Panc1 (cell line): Measurements from ENCODE around the gene ADGRA1. TPM values are rescaled to one million over a fixed set of nuclear protein-coding genes. Genes with fewer than 3 reads are reported as not detected.

Source experiments
- ATAC-seq: fragments of 200-7000 bp; cut with Tn5 transposase; 2 replicates; pipeline ENCODE4 v1.9.1; 2020; ENCODE audit warnings: mild to moderate bottlenecking, moderate library complexity
- BruUV-seq: library from RNA; stranded (reverse); fragments of 400-500 nt; replicated peaks from 2 replicates; lab custom pipeline; 2021; lab: Mats Ljungman, UMichigan
- CTCF ChIA-PET: fragments of 300-600 bp; sonication (Branson Sonifier 250); formaldehyde crosslinking; loops from one replicate; lab custom pipeline; 2022; ENCODE audit warnings: antibody characterized with exemption; lab: Charles Lee
- POLR2A ChIA-PET: fragments of 300-600 bp; sonication (Branson Sonifier 250); formaldehyde crosslinking; loops from one replicate; lab custom pipeline; 2022; ENCODE audit warnings: antibody characterized with exemption; lab: Charles Lee
- DNase-seq: peaks from one replicate; pipeline ENCODE4 v3.0.0-alpha.2; 2010; ENCODE audit warnings: low read depth, low spot score
- H3K27ac ChIP-seq: 2 replicates; pipeline ENCODE4 v1.5.1; 2011; ENCODE audit warnings: mild to moderate bottlenecking, low read length, inconsistent platforms
- H3K27me3 ChIP-seq: fragments of 200-500 bp; sonication (Bioruptor generic); 2 replicates; pipeline ENCODE4 v1.6.0; 2014; ENCODE audit warnings: low read length, inconsistent platforms; ENCODE audit not compliant: control insufficient read depth, insufficient read depth
- H3K36me3 ChIP-seq: fragments of 200-500 bp; sonication (Bioruptor generic); 2 replicates; pipeline ENCODE4 v1.5.1; 2014; ENCODE audit warnings: inconsistent platforms, mild to moderate bottlenecking, low read length, moderate library complexity; ENCODE audit not compliant: control insufficient read depth, insufficient read depth
- H3K4me1 ChIP-seq: 2 replicates; pipeline ENCODE4 v1.5.1; 2011; ENCODE audit warnings: inconsistent platforms, mild to moderate bottlenecking, low read length, moderate library complexity; ENCODE audit not compliant: control insufficient read depth, insufficient read depth
- H3K4me3 ChIP-seq, 2 experiments: 2 replicates each; pipeline ENCODE4 v1.5.1; 2011 to 2012; ENCODE audit warnings: low read depth in 2 of 2, low read length in 2 of 2, mild to moderate bottlenecking in 2 of 2, inconsistent platforms in 1 of 2, moderate library complexity in 1 of 2
- H3K9me3 ChIP-seq: fragments of 200-500 bp; sonication (Bioruptor generic); 2 replicates; pipeline ENCODE4 v1.5.1; 2014; ENCODE audit warnings: low read depth, mild to moderate bottlenecking, inconsistent platforms, low read length, moderate library complexity; ENCODE audit not compliant: control insufficient read depth, insufficient read depth
- POLR2AphosphoS5 ChIP-seq: IDR thresholded peaks from 2 replicates; pipeline ENCODE4 v1.6.1; 2012; ENCODE audit warnings: mild to moderate bottlenecking, low read depth, low read length, moderate library complexity
- SIN3A ChIP-seq: IDR thresholded peaks from 2 replicates; pipeline ENCODE4 v1.6.1; 2012; ENCODE audit warnings: low read depth, mild to moderate bottlenecking, low read length, moderate library complexity, borderline replicate concordance; ENCODE audit not compliant: insufficient read depth
- TCF7L2 ChIP-seq: IDR thresholded peaks from 2 replicates; pipeline ENCODE4 v1.6.1; 2011; ENCODE audit warnings: mild to moderate bottlenecking, low read depth, low read length, inconsistent platforms
- in situ Hi-C: cut with HindIII; loops from 2 replicates; pipeline ENCODE4 v1.10.0; 2016; ENCODE audit warnings: low sequenced_read_pairs, low pct_unique_long_range_greater_than_20kb
- intact Hi-C: fragments of 100-400 bp; cut with micrococcal nuclease; formaldehyde crosslinking; loops from one replicate; pipeline ENCODE4 v1.10.0; 2022; ENCODE audit not compliant: unreplicated experiment
- total RNA-seq: library from RNA; stranded (reverse); gene quantifications from one replicate; pipeline ENCODE4 v1.2.1, GENCODE V29; 2021; ENCODE audit not compliant: unreplicated experiment
- TF ChIP-seq, protein P1 (sequence below), 2 experiments: IDR thresholded peaks; 2 replicates each; pipeline ENCODE4 v1.6.1; 2011 to 2012; ENCODE audit warnings: low read depth in 2 of 2, control low read depth in 1 of 2, low read length in 1 of 2, mild to moderate bottlenecking in 1 of 2, moderate library complexity in 1 of 2; ENCODE audit not compliant: insufficient read depth in 1 of 2
- TF ChIP-seq, protein P2 (sequence below): fragments of 450-650 bp; IDR thresholded peaks from 2 replicates; pipeline ENCODE4 v1.5.1; 2017; ENCODE audit warnings: mild to moderate bottlenecking

Gene ADGRA1
- total RNA-seq, 1 experiment from 2014 or later = 0.05 TPM

DNA sequence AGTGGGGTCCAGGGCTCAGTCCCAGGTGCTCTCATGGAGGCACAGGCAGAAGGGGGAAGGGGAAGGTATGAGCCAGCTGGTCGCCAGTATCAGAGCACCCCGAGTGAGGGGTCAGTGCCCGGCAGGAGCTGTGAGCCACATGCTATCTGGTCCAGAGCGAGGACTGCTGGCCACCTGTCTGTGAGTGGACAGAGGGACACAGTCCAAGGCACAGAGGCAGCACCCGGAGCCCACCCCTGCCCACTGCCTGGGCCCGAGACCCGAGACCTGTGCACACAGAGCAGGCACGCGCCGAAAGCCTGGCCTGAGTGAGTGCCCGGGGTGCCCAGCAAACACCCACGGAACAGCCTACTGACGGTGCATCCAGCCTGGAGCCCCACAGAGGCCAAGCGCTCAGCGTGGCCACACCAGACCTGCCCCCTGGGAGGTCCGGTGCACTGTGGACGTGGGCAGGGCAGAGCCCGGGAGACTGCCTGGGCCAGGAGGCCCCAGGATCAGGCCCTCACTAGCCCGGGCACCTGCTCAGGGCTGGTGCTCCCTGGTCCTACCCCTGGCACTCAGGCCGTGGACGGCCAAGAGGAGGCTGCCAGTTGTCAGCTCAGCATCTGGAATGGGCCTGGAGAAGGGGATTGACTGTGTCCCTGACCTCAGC is 29.4 kb downstream of the ADGRA1 start:
- no peak for ATAC-seq
- Histone ChIP-seq H3K4me1 (no peaks in the 10 kb centered on the region), H3K27ac (no peak overlapping the region), H3K4me3 (no peak overlapping the region), H3K36me3 (no peaks in the 10 kb centered on the region), H3K9me3 (no peaks in the 10 kb centered on the region), H3K27me3 (no peaks in the 10 kb centered on the region)
- DNase-seq = no peak
- no TSS peak for BruUV-seq
- ChIA-PET CTCF (interaction anchor here (0.7 kb wide), 1 partner anchor 140 kb away, joined by 3 read pairs; no protein-coding TSS in a partner anchor), POLR2A (no interaction called here)
- intact Hi-C loops = no loop called here
- in situ Hi-C loops = no loop called here
- TF ChIP-seq POLR2AphosphoS5 (no peak), TCF7L2 (no peak), SIN3A (no peak)
- TF ChIP-seq, protein P1, sequence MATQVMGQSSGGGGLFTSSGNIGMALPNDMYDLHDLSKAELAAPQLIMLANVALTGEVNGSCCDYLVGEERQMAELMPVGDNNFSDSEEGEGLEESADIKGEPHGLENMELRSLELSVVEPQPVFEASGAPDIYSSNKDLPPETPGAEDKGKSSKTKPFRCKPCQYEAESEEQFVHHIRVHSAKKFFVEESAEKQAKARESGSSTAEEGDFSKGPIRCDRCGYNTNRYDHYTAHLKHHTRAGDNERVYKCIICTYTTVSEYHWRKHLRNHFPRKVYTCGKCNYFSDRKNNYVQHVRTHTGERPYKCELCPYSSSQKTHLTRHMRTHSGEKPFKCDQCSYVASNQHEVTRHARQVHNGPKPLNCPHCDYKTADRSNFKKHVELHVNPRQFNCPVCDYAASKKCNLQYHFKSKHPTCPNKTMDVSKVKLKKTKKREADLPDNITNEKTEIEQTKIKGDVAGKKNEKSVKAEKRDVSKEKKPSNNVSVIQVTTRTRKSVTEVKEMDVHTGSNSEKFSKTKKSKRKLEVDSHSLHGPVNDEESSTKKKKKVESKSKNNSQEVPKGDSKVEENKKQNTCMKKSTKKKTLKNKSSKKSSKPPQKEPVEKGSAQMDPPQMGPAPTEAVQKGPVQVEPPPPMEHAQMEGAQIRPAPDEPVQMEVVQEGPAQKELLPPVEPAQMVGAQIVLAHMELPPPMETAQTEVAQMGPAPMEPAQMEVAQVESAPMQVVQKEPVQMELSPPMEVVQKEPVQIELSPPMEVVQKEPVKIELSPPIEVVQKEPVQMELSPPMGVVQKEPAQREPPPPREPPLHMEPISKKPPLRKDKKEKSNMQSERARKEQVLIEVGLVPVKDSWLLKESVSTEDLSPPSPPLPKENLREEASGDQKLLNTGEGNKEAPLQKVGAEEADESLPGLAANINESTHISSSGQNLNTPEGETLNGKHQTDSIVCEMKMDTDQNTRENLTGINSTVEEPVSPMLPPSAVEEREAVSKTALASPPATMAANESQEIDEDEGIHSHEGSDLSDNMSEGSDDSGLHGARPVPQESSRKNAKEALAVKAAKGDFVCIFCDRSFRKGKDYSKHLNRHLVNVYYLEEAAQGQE (IDR thresholded peaks at IDR 0.05; ENCODE audit: insufficient read depth in 1 of 2, low read depth in 2 of 2, low read length in 1 of 2) = no peak
- TF ChIP-seq, protein P2, sequence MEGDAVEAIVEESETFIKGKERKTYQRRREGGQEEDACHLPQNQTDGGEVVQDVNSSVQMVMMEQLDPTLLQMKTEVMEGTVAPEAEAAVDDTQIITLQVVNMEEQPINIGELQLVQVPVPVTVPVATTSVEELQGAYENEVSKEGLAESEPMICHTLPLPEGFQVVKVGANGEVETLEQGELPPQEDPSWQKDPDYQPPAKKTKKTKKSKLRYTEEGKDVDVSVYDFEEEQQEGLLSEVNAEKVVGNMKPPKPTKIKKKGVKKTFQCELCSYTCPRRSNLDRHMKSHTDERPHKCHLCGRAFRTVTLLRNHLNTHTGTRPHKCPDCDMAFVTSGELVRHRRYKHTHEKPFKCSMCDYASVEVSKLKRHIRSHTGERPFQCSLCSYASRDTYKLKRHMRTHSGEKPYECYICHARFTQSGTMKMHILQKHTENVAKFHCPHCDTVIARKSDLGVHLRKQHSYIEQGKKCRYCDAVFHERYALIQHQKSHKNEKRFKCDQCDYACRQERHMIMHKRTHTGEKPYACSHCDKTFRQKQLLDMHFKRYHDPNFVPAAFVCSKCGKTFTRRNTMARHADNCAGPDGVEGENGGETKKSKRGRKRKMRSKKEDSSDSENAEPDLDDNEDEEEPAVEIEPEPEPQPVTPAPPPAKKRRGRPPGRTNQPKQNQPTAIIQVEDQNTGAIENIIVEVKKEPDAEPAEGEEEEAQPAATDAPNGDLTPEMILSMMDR = no peak

DNA sequence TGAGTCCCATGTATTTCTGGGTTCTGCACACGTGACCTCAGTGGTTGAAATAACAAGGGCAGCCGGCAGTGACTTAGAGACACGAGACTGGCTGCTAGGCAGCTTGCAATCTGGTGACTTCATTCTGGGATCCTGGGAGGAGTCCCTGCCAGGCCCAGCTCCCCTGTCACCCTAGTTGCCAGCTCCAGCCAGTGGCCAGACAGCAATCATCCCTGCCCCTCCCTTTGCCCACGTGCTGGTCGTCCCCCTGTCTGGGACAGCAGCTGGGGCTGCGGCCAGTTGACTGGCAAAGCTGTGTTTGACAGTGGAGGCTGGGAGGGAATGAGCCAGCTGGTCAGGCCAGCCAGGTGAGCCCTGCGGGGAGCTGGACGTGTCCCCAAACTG is 30.0 kb downstream of the ADGRA1 start:
- DNase-seq (no peak), ATAC-seq (no peak)
- Histone ChIP-seq H3K27me3 (no peaks in the 10 kb centered on the region), H3K4me1 (no peaks in the 10 kb centered on the region), H3K9me3 (no peaks in the 10 kb centered on the region), H3K27ac (no peak overlapping the region), H3K4me3 (no peak overlapping the region), H3K36me3 (no peaks in the 10 kb centered on the region)
- in situ Hi-C loops (no loop called here), intact Hi-C loops (no loop called here)
- BruUV-seq = no TSS peak
- ChIA-PET POLR2A (no interaction called here), CTCF (interaction anchor here (0.7 kb wide), 1 partner anchor 139 kb away, joined by 3 read pairs; no protein-coding TSS in a partner anchor)
- TF ChIP-seq TCF7L2 (no peak), SIN3A (no peak), POLR2AphosphoS5 (no peak)
- TF ChIP-seq, protein P2 = no peak
- TF ChIP-seq, protein P1 (IDR thresholded peaks at IDR 0.05; ENCODE audit: insufficient read depth in 1 of 2, low read depth in 2 of 2, low read length in 1 of 2) = no peak
